ENCODE measurements around the gene OR4E2.
"Not testable (repeated sequence)": the region's sequence is repeated elsewhere in the genome, so short reads cannot be mapped to it uniquely, and the experiment has no call there.

OR4E2 gene, protein sequence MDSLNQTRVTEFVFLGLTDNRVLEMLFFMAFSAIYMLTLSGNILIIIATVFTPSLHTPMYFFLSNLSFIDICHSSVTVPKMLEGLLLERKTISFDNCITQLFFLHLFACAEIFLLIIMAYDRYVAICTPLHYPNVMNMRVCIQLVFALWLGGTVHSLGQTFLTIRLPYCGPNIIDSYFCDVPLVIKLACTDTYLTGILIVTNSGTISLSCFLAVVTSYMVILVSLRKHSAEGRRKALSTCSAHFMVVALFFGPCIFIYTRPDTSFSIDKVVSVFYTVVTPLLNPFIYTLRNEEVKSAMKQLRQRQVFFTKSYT

DNA sequence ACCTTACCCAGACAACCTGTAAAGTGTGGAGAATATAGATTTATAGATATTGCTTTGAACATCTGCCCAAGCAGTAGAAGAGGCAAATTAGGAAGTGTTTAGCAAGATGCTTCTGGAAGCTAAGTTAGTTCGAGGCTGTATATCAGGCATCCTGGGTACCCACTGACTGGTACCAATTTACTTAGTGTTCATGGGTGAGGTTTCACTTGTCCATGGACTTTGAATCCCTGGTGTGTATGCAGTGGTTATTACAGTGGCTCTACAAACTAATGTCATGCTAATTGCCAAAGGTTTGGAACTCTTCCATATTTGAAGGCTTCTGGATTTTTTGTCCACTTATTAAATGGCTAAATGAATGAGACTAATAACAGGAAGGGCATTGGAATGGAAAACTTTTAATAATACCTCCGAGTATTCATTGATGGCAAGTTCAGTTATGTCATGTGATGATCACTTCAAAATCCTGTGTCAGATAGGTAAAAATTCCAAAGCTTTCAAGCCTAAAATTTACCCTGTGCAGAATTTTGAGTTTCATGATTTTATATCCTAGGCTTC, at the start of gene OR4E2:
Gene OR4E2, plus strand, starts transcription at position 505 of the 555 bp plus-strand sequence. CDS start 11,248 bp downstream, outside the sequence.
- no peak for DNase-seq

DNA sequence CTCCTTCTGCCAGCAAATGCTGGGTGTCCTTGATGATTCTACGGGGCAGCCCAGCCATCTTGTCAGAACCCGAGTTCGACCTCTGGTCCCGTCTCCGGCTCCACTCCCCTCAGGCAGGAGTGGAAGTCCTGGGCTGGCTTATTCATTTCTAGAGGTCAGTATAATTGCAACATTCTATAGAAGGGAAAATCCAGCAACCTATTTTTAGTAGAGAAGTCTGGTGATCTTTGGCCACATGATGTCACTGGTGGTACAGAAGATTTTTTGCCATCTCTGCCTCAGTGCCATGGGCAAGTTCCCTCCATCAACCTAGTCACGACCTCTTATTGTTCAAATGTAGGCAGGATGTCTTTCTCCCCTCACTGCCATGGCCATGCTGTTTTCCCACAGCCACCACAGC, 41.3 kb upstream of the OR4E2 start:
- DNase-seq: no peak

DNA sequence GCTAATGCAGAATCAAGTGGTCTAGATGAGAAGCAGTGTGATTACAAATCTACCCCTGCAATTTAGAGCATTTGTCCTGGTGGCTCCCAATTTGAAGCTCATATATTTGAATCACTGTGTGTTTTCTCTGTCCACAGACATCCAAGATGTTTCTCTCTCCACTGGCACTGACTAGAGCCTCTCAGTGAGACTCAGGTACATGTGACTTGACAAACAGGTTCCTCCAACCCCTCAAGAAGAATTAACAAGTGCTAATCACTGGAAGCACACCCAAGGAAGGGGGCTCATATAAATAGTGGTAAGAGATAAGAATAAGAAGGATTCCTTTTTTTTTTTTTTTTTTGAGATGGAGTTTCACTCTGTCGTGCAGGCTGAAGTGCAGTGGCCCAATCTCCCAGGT, 39.4 kb upstream of the OR4E2 start:
- DNase-seq: no peak

DNA sequence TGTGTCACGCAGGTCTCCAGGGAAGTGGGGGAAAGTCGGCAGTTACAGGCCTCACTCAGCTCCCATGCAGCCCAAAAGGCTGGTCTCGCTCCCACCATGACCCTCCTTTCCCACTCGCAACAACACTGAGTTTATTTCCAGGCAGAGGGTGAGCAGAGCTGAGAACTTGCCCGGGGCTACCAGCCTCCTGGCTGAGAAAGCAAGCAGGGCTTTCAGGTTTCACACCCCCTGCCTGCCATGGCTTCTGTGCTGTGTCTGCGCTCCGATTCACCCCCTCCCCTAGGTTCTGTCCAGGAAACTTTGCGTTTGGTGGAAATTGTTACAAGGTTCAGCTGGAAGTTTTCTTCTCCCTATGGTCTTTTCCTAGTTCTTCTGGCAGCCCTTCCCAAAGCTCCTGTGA, 36.0 kb upstream of the OR4E2 start:
- DNase-seq: no peak

DNA sequence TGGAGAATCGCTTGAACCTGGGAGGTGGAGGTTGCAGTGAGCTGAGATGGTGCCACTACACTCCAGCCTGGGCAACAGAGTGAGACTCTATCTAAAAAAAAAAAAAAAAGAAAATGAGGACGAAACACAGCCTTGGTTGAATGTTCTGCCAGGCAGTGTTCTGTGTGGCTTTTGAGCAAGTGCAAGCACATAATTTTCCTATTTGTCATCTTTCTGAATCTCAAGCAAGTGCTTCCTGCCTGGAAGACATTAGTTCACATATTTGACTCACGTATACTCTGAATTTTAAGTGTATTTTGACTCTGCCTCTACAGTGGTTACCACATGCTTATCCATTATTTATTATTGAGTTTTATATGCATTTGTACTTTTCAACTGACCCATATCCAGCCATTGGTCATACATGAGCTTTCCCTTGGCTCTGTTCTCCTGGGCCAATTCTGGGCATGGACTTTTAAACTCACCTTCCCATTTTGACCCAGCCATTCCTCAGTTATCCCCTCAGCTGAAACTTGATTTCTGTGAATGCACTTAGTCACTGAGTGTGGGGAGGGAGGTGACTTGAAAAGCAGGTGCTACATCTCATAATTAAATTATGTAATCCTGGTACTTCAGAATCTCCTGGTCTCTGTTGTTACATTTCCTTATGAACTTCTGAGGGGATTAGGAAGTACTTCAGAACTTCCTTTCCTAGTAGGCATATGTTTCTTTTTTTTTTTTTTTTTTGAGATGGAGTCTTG, 27.0 kb upstream of the OR4E2 start:
- DNase-seq: no peak

DNA sequence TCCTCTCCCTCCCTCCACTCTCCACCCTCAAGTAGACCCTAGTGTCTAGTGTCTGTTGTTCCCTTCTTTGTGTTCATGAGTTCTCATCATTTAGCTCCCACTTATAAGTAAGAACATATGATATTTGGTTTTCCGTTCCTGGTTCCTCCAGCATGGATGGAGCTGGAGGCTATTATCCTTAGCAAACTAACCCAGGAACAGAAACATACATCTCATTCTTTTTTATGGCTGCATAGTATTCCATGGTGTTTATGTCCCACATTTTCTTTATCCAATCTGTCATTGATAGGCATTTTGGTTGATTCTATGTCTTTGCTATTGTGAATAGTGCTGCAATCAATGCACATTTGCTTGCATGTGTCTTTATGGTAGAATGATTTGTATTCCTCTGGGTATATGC, 23.1 kb upstream of the OR4E2 start:
- DNase-seq: not testable (repeated sequence)

- no peak for DNase-seq
Observed at GRCh38 chr14:21631084-21631483, 22.6 kb upstream of the OR4E2 start.

- no peak for DNase-seq
Observed at GRCh38 chr14:21634840-21635239, 18.8 kb upstream of the OR4E2 start, which contains the start of gene OR10G2. OR10G2 (minus strand) TSS chr14:21634940; CDS start chr14:21634842, 98 bp downstream.

DNA sequence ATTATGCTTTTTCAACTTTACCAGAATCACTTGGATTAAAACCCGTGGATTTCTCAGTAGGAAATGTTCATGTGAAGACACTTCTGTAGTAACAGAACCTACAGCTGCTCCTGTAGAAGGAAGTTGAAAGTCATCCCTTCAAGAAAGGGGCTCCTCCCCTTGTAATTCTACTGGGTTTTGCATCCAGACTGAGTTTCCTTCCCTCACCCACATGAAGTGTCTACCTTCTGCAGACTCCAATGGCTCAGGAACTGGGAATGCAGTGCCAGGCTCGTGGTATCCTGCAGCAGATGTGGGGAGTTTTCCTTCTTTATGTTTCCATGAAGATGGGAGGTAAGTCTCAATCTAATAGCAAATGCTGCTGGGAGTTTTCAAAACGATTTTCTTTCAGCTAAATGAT, 11.0 kb upstream of the OR4E2 start:
- no peak for DNase-seq

DNA sequence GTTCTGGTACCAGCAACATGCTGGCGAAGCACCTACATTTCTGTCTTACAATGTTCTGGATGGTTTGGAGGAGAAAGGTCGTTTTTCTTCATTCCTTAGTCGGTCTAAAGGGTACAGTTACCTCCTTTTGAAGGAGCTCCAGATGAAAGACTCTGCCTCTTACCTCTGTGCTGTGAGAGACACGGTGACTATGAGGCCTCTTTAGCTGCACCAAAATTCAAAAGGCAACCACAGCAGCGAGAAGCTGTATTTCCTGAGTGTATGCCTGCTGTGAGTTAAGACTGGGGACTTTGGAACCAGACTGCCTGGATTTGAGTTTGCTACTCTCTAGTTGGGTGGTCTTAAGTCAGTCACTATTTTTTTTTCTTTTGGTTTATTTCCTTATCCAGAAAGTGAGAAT, 10.2 kb upstream of the OR4E2 start:
- DNase-seq: no peak

- no peak for DNase-seq
Observed at GRCh38 chr14:21647380-21647779, 6.3 kb upstream of the OR4E2 start.

- DNase-seq: no peak
Observed at GRCh38 chr14:21652209-21652808, 1.3 kb upstream of the OR4E2 start.

- DNase-seq: no peak
Observed at GRCh38 chr14:21654215-21654614, 580 bp downstream of the OR4E2 start.

DNA sequence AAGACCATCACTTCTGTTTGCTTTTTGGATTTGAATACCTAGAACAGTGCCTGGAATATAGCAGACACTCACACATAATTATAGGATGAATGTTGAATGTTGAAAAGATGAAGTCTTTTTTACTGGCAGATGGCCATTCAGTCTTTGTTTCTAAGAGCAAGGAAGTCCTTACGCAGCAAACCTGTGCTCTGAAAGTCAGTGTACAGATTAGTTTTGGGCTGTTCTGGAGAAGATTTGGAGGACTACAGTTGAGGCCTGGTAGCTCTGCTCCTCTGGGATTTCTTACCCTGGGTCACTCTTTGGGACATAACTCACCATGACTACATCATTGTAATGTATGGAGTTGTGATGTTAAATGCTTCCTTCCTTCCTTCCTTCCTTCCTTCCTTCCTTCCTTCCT, 3.3 kb downstream of the OR4E2 start:
- no peak for DNase-seq

- DNase-seq: no peak
Observed at GRCh38 chr14:21668377-21668776, 14.7 kb downstream of the OR4E2 start.

- no peak for DNase-seq
Observed at GRCh38 chr14:21669284-21669683, 15.6 kb downstream of the OR4E2 start.

GRCh38 chr14:21671371-21671770, 17.7 kb downstream of the OR4E2 start:
- DNase-seq: no peak

DNA sequence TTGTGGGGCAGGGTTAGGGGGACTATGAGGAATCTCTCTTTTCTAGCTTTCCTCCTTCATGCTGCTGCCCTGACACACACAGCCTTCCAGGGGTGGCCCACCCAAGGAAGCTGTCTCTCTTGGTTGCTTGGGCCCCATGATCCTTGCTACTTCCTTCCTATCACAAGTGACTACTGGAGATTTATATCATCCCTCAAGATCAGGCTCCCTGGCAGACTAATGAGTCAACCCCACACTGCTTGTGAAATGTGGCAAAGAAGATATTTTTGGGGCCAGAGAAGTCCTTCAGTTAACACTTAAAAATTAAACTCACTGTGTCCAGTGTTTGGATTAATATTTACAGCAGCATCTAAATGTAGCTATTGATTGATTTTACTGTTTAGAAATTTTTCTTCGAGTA, 18.5 kb downstream of the OR4E2 start:
- no peak for DNase-seq

DNA sequence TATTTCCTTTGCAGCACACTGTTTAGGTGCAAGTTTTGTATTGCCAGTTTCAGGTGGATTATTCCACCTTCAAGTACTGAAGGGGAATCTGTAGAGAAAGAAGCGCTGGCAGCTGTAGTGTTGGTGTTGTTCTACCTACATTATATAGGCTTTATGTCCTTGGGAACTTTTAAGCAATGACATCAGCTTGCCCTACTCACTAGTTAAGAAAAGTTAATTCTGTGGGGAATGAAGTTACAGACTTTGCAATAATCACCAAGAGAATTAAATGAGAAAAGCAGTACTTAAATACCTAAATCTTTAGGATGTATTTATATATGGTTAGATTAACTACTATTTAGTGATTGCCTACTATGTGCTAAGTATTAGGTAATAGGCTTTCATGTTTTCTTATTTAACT, 20.1 kb downstream of the OR4E2 start, which contains the start of gene OR4E1:
Gene OR4E1, minus strand, starts transcription at position 101 of the 400 bp plus-strand sequence. CDS start 2,883 bp downstream, outside the sequence.
- no peak for DNase-seq

GRCh38 chr14:21675566-21675965, 21.9 kb downstream of the OR4E2 start:
- no peak for DNase-seq

DNA sequence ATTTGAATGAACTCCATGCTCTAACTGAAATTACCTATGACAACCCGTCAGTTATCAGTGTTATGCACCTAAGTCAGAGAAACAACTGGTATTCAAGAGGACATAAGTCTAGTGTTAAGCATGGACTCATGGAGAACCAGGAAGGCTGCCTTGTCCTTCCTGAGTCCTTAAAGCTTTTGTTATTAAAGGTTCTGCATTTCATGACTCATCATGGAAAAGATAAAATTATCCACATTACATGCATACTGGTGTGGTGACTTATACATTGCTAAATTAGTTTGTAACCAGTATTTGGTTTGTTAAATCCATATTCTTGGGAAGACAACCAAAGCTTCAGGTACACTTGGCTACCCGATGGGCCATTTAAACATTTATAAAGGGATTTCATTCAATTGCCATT, 26.4 kb downstream of the OR4E2 start:
- no peak for DNase-seq

DNA sequence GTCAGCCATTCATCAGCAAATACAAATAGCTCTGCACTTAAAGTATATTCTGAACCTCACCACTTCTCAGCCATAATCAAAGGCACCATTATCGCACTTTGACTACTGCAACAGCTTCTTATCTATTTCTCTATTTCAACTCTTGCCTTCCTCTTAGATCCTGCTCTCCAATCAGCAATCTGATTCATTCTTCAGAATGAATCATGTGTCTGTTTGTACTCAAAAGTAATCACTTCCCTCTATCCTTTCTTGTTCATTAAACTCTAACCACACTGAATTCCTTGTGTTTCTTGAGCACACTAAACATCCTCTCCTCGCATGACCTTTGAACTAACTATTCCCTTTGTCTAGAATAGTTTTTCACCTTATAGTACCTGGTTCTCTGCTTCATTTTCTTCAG, 32.8 kb downstream of the OR4E2 start:
- no peak for DNase-seq

- DNase-seq: no peak
Observed at GRCh38 chr14:21694425-21694824, 40.8 kb downstream of the OR4E2 start.

- not testable (repeated sequence) for DNase-seq
Observed at GRCh38 chr14:21697662-21698061, 44.0 kb downstream of the OR4E2 start.
